ENCODE data around the gene IQGAP2. TPM values are rescaled to one million over a fixed set of nuclear protein-coding genes. Genes with fewer than 3 reads are reported as not detected.

The IQGAP2 gene
- total RNA-seq, 1 experiment from 2014 or later: not detected

GRCh38 chr5:76389513-76390154 lies 13.5 kb upstream of the IQGAP2 start:
- peaks cover 10% of the 10 kb centered on the region; the same call in 1 of the 2 replicates for H3F3A ChIP-seq (ENCODE audit: insufficient read depth, low read depth)
- no peaks in the 10 kb centered on the region for H3K36me3 ChIP-seq (ENCODE audit: low read depth)
- POLR2A ChIA-PET (ENCODE audit: unreplicated experiment): no interaction called here
- no peak for DNase-seq
- TF ChIP-seq EZH2 (IDR thresholded peaks at IDR 0.05; ENCODE audit: low read depth) (no peak), CTCF (conservative IDR thresholded peaks at IDR 0.05) (no peak)
- H2AFZ ChIP-seq: no peak overlapping the region
- H3K27me3 ChIP-seq (ENCODE audit: insufficient read depth, low read depth): no peaks in the 10 kb centered on the region
- CTCF ChIA-PET: no interaction called here
- H3K4me3 ChIP-seq: no peak overlapping the region
- no peaks in the 10 kb centered on the region for H3K79me2 ChIP-seq (ENCODE audit: low read depth)
- no peak overlapping the region for H3K27ac ChIP-seq
- no TSS peak for BruUV-seq (replicated peaks)
- H4K20me1 ChIP-seq (ENCODE audit: insufficient read depth): no peaks in the 10 kb centered on the region
- no peak overlapping the region for H3K4me2 ChIP-seq
- intact Hi-C loops (cut with micrococcal nuclease; ENCODE audit: unreplicated experiment): no loop called here
- no peaks in the 10 kb centered on the region for H3K9me2 ChIP-seq (ENCODE audit: insufficient read depth)
- no peaks in the 10 kb centered on the region for H3K9me3 ChIP-seq (ENCODE audit: insufficient read depth, low read depth)
- H3K4me1 ChIP-seq (replicated peaks; ENCODE audit: insufficient read depth): peaks cover 51% of the 10 kb centered on the region

GRCh38 chr5:76391014-76391413 lies 12.1 kb upstream of the IQGAP2 start:
- Histone ChIP-seq H3F3A (ENCODE audit: insufficient read depth, low read depth) (peaks cover 10% of the 10 kb centered on the region; the same call in 1 of the 2 replicates), H3K4me2 (no peak overlapping the region), H3K9me3 (ENCODE audit: insufficient read depth, low read depth) (no peaks in the 10 kb centered on the region), H3K27ac (no peak overlapping the region), H3K9me2 (ENCODE audit: insufficient read depth) (no peaks in the 10 kb centered on the region), H3K36me3 (ENCODE audit: low read depth) (no peaks in the 10 kb centered on the region), H3K79me2 (ENCODE audit: low read depth) (no peaks in the 10 kb centered on the region), H3K4me1 (replicated peaks; ENCODE audit: insufficient read depth) (peaks cover 43% of the 10 kb centered on the region), H3K4me3 (no peak overlapping the region), H2AFZ (no peak overlapping the region), H4K20me1 (ENCODE audit: insufficient read depth) (no peaks in the 10 kb centered on the region), H3K27me3 (ENCODE audit: insufficient read depth, low read depth) (no peaks in the 10 kb centered on the region)
- POLR2A ChIA-PET (ENCODE audit: unreplicated experiment): no interaction called here
- CTCF ChIA-PET: no interaction called here
- no peak for TF ChIP-seq CTCF (conservative IDR thresholded peaks at IDR 0.05)
- no peak for TF ChIP-seq EZH2 (IDR thresholded peaks at IDR 0.05; ENCODE audit: low read depth)
- BruUV-seq (replicated peaks): no TSS peak
- no peak for DNase-seq
- intact Hi-C loops (cut with micrococcal nuclease; ENCODE audit: unreplicated experiment): no loop called here

DNA sequence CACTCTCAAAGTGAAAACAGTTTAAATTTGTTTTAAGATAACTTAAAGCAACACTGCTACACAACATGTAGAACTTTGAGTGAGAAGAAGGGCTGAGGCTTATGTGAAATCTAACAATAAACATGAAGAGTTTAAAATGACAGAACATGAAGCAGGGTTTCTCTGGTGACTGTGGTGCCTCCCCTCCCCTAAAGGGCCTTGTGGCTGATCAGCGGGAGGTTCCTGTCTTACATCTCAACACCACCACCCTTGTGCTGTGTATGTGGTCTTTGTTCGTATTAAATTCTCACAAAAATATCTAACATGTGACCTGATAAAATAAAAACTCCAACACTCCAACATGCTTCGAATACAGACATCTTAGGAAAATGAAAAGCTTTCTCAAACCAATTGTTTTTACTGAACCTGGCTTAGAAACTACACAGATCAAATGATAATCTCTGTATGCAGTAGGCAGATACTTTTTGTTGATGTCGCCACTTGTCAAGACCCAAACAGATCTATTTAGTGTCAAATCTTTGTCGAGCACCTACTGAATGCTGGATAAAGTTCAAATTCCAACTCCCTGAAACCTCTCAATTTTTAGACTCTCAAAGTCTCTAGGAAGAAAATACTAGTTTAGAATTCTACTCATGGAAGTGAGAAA lies 9.9 kb upstream of the IQGAP2 start:
- CTCF ChIA-PET: no interaction called here
- TF ChIP-seq CTCF (conservative IDR thresholded peaks at IDR 0.05) (no peak), EZH2 (IDR thresholded peaks at IDR 0.05; ENCODE audit: low read depth) (no peak)
- Histone ChIP-seq H3K4me2 (no peak overlapping the region), H3F3A (ENCODE audit: insufficient read depth, low read depth) (peaks cover 3% of the 10 kb centered on the region; the same call in 1 of the 2 replicates), H4K20me1 (ENCODE audit: insufficient read depth) (no peaks in the 10 kb centered on the region), H3K27me3 (ENCODE audit: insufficient read depth, low read depth) (no peaks in the 10 kb centered on the region), H3K9me3 (ENCODE audit: insufficient read depth, low read depth) (no peaks in the 10 kb centered on the region), H2AFZ (no peak overlapping the region), H3K4me1 (replicated peaks; ENCODE audit: insufficient read depth) (peaks cover 22% of the 10 kb centered on the region), H3K79me2 (ENCODE audit: low read depth) (no peaks in the 10 kb centered on the region), H3K9me2 (ENCODE audit: insufficient read depth) (no peaks in the 10 kb centered on the region), H3K27ac (no peak overlapping the region), H3K4me3 (no peak overlapping the region), H3K36me3 (ENCODE audit: low read depth) (no peaks in the 10 kb centered on the region)
- intact Hi-C loops (cut with micrococcal nuclease; ENCODE audit: unreplicated experiment): no loop called here
- BruUV-seq (replicated peaks): no TSS peak
- POLR2A ChIA-PET (ENCODE audit: unreplicated experiment): no interaction called here
- no peak for DNase-seq
